GM06990 (cell line): ENCODE measurements around the gene ATG5.

Source experiments
- DNase-seq: peaks from one replicate; pipeline ENCODE4 v3.0.0-alpha.2; 2011; ENCODE audit not compliant: insufficient read length; ENCODE audit errors: extremely low read depth
- H3K27me3 ChIP-seq: replicated peaks from 2 replicates; pipeline ENCODE4 v1.6.0; 2011; ENCODE audit warnings: low read length; ENCODE audit not compliant: control insufficient read depth, insufficient read depth
- H3K36me3 ChIP-seq: 2 replicates; pipeline ENCODE4 v1.5.1; 2011; ENCODE audit warnings: low read length; ENCODE audit not compliant: control insufficient read depth, insufficient read depth
- H3K4me3 ChIP-seq: replicated peaks from 2 replicates; pipeline ENCODE4 v1.5.1; 2011; ENCODE audit warnings: low read depth, mild to moderate bottlenecking, control low read depth, low read length
- TF ChIP-seq, protein P1 (sequence below): IDR thresholded peaks from 2 replicates; pipeline ENCODE4 v1.5.1; 2011; ENCODE audit warnings: low read length, control low read depth, mild to moderate bottlenecking, inconsistent platforms; ENCODE audit not compliant: insufficient read depth, poor library complexity, severe bottlenecking

Gene ATG5

DNA sequence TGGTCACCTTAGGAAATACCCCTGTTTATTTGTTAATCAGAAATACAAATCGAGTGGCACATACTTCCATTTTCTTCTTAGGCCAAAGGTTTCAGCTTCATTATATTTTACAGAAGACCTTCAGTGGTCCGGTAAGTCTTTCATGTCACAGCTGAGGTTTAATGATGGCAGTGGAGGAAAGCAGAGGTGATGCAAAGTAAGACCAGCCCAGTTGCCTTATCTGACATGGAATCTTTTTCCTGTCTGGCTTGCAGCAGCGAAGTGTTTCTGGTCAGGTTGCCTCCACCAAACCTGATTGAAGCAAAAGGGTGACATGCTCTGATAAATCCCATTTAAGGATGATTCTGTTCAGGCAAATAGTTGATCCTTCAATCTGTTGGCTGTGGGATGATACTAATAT, 139.4 kb downstream of the ATG5 start:
- no peak for DNase-seq
- Histone ChIP-seq H3K27me3 (no peaks in the 10 kb centered on the region), H3K4me3 (no peak overlapping the region), H3K36me3 (peaks cover 1% of the 10 kb centered on the region; the same call in 1 of the 2 replicates)
- TF ChIP-seq, protein P1, sequence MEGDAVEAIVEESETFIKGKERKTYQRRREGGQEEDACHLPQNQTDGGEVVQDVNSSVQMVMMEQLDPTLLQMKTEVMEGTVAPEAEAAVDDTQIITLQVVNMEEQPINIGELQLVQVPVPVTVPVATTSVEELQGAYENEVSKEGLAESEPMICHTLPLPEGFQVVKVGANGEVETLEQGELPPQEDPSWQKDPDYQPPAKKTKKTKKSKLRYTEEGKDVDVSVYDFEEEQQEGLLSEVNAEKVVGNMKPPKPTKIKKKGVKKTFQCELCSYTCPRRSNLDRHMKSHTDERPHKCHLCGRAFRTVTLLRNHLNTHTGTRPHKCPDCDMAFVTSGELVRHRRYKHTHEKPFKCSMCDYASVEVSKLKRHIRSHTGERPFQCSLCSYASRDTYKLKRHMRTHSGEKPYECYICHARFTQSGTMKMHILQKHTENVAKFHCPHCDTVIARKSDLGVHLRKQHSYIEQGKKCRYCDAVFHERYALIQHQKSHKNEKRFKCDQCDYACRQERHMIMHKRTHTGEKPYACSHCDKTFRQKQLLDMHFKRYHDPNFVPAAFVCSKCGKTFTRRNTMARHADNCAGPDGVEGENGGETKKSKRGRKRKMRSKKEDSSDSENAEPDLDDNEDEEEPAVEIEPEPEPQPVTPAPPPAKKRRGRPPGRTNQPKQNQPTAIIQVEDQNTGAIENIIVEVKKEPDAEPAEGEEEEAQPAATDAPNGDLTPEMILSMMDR = no peak

DNA sequence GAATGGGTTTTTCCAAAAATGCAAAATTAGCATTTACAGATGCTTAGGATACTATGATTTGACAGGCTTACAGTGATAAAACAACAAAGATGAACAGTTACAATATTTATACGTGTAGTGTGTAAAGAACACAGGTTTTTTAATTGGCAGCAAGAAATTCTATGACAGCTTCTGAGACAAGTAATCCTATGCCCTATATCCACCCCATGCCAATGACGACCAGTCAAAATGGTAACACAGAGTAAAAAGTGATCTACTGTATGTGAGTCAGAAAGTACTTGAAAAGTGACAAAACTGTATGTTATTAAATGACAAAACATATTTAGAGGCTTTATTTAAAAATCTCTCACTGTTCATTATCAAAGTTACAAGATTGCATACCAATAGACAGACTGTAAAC, 139.9 kb downstream of the ATG5 start:
- peaks cover 1% of the 10 kb centered on the region; the same call in 1 of the 2 replicates for H3K36me3 ChIP-seq
- DNase-seq = no peak
- TF ChIP-seq, protein P1 = no peak
- H3K4me3 ChIP-seq = no peak overlapping the region
- no peaks in the 10 kb centered on the region for H3K27me3 ChIP-seq

DNA sequence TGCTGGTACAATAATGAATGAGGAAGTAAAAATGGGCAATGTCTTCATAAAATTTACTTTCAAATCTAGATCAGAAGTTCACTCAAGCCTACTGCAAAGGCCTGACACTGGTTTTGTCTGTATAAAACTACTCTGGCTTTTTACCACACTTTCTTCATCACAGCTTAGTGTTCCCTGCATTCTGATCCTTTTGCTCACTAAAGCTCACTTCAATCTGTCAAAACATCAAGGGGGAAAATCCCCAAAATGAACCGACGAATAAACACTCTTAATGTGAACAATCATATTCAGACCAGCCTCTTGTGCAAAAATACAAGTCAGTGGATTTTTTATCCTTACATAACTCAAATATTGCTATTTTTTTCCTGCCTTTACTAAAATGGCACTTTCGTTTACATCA, 140.9 kb downstream of the ATG5 start:
- TF ChIP-seq, protein P1 = no peak
- H3K4me3 ChIP-seq = no peak overlapping the region
- no peaks in the 10 kb centered on the region for H3K27me3 ChIP-seq
- no peak for DNase-seq
- H3K36me3 ChIP-seq = peaks cover 1% of the 10 kb centered on the region; the same call in 1 of the 2 replicates

DNA sequence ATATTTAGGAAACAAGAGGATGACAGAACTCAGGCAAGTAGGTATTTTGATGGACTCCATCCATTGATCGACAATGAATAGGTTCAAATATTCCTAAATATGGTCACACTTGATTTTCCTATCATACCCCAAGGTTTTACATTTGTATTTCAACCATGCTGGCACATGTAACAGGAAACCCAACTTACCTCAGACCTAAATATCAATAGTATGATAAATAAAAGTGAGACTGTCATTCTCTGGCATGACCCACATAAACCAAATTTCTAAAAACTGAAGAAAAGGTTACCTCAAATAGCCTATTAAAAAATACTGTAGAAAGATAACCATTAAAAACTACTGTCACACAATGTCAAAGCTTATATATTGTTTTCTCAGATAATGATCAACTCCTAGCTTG, 142.1 kb downstream of the ATG5 start:
- TF ChIP-seq, protein P1 = no peak
- H3K27me3 ChIP-seq = no peaks in the 10 kb centered on the region
- peaks cover 1% of the 10 kb centered on the region; the same call in 1 of the 2 replicates for H3K36me3 ChIP-seq
- DNase-seq = no peak
- H3K4me3 ChIP-seq = no peak overlapping the region

DNA sequence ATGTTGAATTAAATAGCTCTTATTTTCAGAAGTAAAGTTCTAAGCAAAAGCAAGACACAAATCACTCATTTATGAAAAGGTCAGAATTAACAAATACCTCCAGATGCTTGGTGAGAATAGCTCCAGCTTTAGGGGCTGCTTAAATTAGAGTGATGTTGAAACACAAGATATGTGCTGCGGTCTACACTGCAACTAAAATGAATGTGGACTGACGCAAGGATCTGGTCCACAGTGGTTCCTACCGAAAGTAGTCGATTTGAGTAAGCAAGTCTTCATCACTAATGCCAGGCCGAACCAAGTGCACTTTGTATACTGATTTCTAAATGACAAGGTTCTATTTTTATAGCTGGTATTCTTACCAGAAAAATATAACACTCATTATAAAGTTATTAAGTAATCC, 143.1 kb downstream of the ATG5 start:
- Histone ChIP-seq H3K36me3 (peaks cover 1% of the 10 kb centered on the region; the same call in 1 of the 2 replicates), H3K27me3 (no peaks in the 10 kb centered on the region), H3K4me3 (no peak overlapping the region)
- TF ChIP-seq, protein P1 = no peak
- peak; percentile 81 for DNase-seq

DNA sequence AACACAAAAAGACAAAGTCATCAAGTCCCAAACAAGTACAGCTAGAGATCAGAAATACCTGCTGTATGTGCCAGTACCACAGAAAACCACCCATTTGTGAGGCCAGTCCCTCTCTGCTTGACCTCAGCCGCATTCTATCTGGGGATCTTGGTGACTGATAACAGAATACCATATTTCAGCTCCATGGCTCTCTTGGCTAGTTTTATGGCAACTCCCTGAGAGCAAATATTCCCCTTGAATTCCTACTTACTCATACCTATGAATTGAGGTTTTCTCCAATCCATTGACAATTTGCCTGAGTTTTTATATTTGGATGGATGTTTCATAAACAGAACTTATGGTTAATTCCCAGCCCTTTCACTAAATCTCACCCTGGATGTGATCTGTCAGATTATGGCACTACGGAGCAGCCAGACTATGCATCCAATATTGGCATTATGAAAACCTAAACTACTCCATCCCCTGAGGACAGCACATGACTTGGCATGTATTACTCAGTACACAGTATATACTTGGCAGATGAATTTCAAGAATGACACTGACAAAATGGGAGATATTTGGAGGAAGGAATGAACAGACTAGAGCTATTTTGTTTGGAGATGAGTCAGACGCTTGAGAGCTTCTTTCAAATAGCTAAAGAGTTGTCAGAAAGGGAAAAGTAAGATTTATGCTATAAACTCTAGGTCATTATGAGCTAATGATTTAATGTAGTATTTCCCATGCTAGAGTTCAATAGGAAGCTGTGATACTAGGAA, 143.7 kb downstream of the ATG5 start:
- TF ChIP-seq, protein P1 = no peak
- Histone ChIP-seq H3K27me3 (no peaks in the 10 kb centered on the region), H3K4me3 (no peak overlapping the region; the same call in 1 of the 2 replicates), H3K36me3 (peaks cover 1% of the 10 kb centered on the region; the same call in 1 of the 2 replicates)
- DNase-seq = peak; percentile 67
